ENCODE data around the gene SOX5. TPM values are rescaled to one million over a fixed set of nuclear protein-coding genes. Genes with fewer than 3 reads are reported as not detected.

The SOX5 gene
- total and polyA plus RNA-seq, 2 experiments from 2014 or later, result 1.0 to 4.7 TPM

DNA sequence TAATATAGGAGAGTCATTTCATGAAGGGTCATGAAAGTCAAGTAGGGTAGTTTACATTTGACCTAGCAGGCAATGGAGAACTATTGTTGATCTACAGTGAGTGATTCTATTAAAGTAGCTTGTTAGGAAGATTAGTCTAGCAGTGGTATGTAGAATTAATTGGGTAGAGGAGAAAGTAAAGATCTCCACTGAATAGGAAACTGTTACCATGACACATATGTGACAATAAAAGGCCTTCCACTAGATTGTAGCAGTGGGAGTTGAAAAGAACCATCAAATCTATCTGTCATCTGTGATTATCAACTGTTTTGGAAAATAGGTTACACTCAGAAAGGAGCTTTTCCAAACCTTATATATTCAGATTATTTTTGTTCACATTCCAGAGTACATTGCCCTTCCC, 92.3 kb downstream of the SOX5 start:
- no peaks in the 10 kb centered on the region for H3K27me3 ChIP-seq (ENCODE audit: insufficient read depth)
- 0 out of 2 replicates have a peak, but pooled peaks cover 2% of the 10 kb centered on the region for H3K4me1 ChIP-seq (ENCODE audit: insufficient read depth)
- ATAC-seq (no peak), DNase-seq (ENCODE audit: low spot score) (no peak)
- peaks cover 12% of the 10 kb centered on the region for H3K36me3 Mint-ChIP-seq (ENCODE audit: low read depth)
- no peak overlapping the region for H3K4me3 Mint-ChIP-seq
- peaks cover 18% of the 10 kb centered on the region for H3K9me3 Mint-ChIP-seq
- no peaks in the 10 kb centered on the region for H3K79me2 ChIP-seq (replicated peaks; ENCODE audit: insufficient read depth)
- H3F3A ChIP-seq (replicated peaks; ENCODE audit: low read depth), result no peaks in the 10 kb centered on the region
- TF ChIP-seq, protein P1, sequence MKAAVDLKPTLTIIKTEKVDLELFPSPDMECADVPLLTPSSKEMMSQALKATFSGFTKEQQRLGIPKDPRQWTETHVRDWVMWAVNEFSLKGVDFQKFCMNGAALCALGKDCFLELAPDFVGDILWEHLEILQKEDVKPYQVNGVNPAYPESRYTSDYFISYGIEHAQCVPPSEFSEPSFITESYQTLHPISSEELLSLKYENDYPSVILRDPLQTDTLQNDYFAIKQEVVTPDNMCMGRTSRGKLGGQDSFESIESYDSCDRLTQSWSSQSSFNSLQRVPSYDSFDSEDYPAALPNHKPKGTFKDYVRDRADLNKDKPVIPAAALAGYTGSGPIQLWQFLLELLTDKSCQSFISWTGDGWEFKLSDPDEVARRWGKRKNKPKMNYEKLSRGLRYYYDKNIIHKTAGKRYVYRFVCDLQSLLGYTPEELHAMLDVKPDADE (IDR thresholded peaks at IDR 0.05), result no peak
- TF ChIP-seq EZH2 (IDR thresholded peaks at IDR 0.05; ENCODE audit: low read depth, unreplicated experiment) (no peak), JUNB (IDR thresholded peaks at IDR 0.05; ENCODE audit: unreplicated experiment) (no peak), CREB1 (CRISPR knock-in tag; IDR thresholded peaks at IDR 0.05; ENCODE audit: low read depth) (no peak), STAT1 (IDR thresholded peaks at IDR 0.05; ENCODE audit: unreplicated experiment) (no peak), ZNF331 (CRISPR knock-in tag; IDR thresholded peaks at IDR 0.05; ENCODE audit: low read depth) (no peak), EZH2phosphoT487 (IDR thresholded peaks at IDR 0.05; ENCODE audit: unreplicated experiment) (no peak), ZNF114 (CRISPR knock-in tag; IDR thresholded peaks at IDR 0.05) (no peak), POLR2AphosphoS5 (IDR thresholded peaks at IDR 0.05; ENCODE audit: low read depth) (no peak), NANOG (IDR thresholded peaks at IDR 0.05; ENCODE audit: borderline replicate concordance) (no peak)
- TF ChIP-seq, protein P2, sequence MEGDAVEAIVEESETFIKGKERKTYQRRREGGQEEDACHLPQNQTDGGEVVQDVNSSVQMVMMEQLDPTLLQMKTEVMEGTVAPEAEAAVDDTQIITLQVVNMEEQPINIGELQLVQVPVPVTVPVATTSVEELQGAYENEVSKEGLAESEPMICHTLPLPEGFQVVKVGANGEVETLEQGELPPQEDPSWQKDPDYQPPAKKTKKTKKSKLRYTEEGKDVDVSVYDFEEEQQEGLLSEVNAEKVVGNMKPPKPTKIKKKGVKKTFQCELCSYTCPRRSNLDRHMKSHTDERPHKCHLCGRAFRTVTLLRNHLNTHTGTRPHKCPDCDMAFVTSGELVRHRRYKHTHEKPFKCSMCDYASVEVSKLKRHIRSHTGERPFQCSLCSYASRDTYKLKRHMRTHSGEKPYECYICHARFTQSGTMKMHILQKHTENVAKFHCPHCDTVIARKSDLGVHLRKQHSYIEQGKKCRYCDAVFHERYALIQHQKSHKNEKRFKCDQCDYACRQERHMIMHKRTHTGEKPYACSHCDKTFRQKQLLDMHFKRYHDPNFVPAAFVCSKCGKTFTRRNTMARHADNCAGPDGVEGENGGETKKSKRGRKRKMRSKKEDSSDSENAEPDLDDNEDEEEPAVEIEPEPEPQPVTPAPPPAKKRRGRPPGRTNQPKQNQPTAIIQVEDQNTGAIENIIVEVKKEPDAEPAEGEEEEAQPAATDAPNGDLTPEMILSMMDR (conservative IDR thresholded peaks at IDR 0.05; ENCODE audit: low read depth in 2 of 2), result no peak
- TF ChIP-seq, protein P3, sequence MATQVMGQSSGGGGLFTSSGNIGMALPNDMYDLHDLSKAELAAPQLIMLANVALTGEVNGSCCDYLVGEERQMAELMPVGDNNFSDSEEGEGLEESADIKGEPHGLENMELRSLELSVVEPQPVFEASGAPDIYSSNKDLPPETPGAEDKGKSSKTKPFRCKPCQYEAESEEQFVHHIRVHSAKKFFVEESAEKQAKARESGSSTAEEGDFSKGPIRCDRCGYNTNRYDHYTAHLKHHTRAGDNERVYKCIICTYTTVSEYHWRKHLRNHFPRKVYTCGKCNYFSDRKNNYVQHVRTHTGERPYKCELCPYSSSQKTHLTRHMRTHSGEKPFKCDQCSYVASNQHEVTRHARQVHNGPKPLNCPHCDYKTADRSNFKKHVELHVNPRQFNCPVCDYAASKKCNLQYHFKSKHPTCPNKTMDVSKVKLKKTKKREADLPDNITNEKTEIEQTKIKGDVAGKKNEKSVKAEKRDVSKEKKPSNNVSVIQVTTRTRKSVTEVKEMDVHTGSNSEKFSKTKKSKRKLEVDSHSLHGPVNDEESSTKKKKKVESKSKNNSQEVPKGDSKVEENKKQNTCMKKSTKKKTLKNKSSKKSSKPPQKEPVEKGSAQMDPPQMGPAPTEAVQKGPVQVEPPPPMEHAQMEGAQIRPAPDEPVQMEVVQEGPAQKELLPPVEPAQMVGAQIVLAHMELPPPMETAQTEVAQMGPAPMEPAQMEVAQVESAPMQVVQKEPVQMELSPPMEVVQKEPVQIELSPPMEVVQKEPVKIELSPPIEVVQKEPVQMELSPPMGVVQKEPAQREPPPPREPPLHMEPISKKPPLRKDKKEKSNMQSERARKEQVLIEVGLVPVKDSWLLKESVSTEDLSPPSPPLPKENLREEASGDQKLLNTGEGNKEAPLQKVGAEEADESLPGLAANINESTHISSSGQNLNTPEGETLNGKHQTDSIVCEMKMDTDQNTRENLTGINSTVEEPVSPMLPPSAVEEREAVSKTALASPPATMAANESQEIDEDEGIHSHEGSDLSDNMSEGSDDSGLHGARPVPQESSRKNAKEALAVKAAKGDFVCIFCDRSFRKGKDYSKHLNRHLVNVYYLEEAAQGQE (IDR thresholded peaks at IDR 0.05; ENCODE audit: unreplicated experiment), result no peak
- TF ChIP-seq, protein P4, sequence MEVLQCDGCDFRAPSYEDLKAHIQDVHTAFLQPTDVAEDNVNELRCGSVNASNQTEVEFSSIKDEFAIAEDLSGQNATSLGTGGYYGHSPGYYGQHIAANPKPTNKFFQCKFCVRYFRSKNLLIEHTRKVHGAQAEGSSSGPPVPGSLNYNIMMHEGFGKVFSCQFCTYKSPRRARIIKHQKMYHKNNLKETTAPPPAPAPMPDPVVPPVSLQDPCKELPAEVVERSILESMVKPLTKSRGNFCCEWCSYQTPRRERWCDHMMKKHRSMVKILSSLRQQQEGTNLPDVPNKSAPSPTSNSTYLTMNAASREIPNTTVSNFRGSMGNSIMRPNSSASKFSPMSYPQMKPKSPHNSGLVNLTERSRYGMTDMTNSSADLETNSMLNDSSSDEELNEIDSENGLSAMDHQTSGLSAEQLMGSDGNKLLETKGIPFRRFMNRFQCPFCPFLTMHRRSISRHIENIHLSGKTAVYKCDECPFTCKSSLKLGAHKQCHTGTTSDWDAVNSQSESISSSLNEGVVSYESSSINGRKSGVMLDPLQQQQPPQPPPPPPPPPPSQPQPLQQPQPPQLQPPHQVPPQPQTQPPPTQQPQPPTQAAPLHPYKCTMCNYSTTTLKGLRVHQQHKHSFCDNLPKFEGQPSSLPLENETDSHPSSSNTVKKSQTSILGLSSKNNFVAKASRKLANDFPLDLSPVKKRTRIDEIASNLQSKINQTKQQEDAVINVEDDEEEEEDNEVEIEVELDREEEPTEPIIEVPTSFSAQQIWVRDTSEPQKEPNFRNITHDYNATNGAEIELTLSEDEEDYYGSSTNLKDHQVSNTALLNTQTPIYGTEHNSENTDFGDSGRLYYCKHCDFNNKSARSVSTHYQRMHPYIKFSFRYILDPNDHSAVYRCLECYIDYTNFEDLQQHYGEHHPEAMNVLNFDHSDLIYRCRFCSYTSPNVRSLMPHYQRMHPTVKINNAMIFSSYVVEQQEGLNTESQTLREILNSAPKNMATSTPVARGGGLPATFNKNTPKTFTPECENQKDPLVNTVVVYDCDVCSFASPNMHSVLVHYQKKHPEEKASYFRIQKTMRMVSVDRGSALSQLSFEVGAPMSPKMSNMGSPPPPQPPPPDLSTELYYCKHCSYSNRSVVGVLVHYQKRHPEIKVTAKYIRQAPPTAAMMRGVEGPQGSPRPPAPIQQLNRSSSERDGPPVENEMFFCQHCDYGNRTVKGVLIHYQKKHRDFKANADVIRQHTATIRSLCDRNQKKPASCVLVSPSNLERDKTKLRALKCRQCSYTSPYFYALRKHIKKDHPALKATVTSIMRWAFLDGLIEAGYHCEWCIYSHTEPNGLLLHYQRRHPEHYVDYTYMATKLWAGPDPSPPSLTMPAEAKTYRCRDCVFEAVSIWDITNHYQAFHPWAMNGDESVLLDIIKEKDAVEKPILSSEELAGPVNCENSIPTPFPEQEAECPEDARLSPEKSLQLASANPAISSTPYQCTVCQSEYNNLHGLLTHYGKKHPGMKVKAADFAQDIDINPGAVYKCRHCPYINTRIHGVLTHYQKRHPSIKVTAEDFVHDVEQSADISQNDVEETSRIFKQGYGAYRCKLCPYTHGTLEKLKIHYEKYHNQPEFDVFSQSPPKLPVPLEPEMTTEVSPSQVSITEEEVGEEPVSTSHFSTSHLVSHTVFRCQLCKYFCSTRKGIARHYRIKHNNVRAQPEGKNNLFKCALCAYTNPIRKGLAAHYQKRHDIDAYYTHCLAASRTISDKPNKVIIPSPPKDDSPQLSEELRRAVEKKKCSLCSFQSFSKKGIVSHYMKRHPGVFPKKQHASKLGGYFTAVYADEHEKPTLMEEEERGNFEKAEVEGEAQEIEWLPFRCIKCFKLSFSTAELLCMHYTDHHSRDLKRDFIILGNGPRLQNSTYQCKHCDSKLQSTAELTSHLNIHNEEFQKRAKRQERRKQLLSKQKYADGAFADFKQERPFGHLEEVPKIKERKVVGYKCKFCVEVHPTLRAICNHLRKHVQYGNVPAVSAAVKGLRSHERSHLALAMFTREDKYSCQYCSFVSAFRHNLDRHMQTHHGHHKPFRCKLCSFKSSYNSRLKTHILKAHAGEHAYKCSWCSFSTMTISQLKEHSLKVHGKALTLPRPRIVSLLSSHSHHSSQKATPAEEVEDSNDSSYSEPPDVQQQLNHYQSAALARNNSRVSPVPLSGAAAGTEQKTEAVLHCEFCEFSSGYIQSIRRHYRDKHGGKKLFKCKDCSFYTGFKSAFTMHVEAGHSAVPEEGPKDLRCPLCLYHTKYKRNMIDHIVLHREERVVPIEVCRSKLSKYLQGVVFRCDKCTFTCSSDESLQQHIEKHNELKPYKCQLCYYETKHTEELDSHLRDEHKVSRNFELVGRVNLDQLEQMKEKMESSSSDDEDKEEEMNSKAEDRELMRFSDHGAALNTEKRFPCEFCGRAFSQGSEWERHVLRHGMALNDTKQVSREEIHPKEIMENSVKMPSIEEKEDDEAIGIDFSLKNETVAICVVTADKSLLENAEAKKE (CRISPR knock-in tag; IDR thresholded peaks at IDR 0.05), result no peak
- H3K4me3 ChIP-seq, result no peak overlapping the region
- peaks cover 4% of the 10 kb centered on the region; the same call in 2 of the 3 replicates for H3K4me1 Mint-ChIP-seq
- H3K9me2 ChIP-seq (ENCODE audit: insufficient read depth), result peaks cover 2% of the 10 kb centered on the region; the same call in 1 of the 2 replicates
- H3K4me2 ChIP-seq, result no peak overlapping the region
- H3K36me3 ChIP-seq (ENCODE audit: insufficient read depth), result no peaks in the 10 kb centered on the region
- peaks cover 2% of the 10 kb centered on the region for H3K27me3 Mint-ChIP-seq (ENCODE audit: insufficient read depth, low read depth, poor library complexity)
- H3K27ac Mint-ChIP-seq, result no peak overlapping the region
- H3K27ac ChIP-seq (ENCODE audit: low read depth), result no peak overlapping the region
- H4K20me1 ChIP-seq (replicated peaks; ENCODE audit: insufficient read depth), result no peaks in the 10 kb centered on the region
- no peak overlapping the region for H2AFZ ChIP-seq
